GM18526 (cell line): ENCODE measurements around the gene PARP11.

Experiments used
- POLR2A ChIP-seq: IDR thresholded peaks from 3 replicates; pipeline ENCODE4 v1.6.1; 2011; ENCODE audit not compliant: insufficient read length; ENCODE audit errors: extremely low read depth

PARP11 gene

DNA sequence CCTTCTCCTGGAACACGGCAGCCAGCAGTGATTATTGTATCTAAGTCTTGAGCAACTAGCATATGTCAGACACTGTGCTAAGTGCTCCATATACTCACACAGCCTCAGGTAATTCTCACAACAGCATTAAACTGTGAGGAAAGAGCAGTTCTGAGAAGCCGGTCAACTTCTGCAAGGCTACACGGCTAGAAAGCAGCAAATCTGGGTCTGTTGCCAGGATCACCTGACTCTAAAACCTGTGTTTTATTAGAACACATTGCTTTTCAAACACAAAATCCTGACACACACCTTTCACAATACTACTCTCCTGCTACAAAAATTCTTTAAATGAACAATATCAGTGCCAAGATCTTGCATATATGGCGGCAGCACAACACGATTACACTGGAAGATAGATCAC, 70.5 kb downstream of the PARP11 start:
- no peak for TF ChIP-seq POLR2A

DNA sequence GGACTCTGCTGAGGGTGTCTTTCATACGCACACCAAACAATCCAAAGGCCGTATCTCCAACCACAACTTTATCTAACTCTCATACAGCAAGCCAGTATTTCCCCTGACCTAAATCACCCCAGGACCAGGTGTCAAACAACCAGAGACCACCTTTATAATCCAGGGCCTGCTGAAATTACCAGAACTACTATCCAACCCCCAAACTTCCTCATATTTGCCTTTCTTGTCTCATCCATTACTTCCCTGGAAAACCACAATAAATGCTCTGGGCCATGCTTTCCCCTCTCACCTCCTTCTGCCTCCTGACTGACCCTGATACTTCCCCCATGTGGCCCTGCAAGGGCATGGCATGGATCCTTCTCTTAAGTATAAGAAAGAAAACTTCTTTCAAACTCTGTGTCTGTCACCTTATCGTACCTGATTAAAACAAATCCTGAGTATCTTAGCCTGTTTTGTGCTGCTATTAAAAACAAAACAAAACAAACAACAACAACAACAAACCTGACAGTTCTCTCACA, 75.6 kb downstream of the PARP11 start:
- TF ChIP-seq POLR2A, result no peak

DNA sequence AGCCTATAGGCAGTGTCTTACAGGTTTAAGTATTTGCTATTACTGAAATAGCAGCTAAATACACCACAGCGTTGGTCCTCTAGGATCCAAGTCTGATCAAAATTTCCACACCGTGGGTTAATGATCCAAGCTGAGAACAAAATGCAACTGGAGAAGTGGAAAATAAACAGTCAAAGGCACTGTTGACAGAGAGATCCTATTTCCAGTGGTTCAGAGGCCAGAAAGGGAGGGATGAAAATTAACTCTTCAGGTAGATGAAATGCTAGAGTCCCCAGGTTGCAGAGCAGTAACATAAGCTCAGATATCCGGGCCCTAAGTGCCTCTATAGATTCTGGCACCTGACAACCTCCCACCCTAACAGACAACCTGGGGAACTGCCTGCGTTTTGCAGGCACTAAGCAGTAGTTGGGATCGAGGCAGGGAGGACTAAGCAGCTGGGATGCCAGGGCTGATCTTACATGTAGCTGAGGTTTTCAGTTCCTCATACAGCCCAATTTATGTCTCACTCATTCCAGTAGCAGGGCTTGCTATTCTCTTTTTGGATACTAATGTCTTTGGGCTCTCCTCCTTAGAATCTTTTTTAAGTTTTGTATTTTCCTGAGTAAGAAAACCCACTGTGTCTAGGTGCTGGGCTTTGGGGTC, 77.6 kb downstream of the PARP11 start:
- no peak for TF ChIP-seq POLR2A

DNA sequence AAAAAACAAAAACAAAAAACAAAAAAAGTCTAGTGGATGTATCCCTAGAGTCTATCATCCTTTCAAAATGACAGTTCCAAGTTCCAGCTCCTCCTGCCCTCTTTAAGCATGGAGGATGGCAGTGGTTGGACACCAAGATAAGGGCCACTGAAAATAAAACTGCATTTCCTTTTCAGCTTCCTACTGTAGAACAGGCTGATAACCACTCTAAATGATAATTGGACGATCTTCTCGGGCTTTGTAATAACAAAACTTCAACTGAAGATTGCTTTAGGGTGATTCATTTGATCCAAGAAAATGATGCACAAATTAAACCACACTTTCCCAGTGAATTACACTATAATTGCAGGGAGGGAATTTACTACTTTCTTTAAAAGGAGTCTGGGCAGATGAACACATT, 78.1 kb downstream of the PARP11 start:
- TF ChIP-seq POLR2A, result no peak

DNA sequence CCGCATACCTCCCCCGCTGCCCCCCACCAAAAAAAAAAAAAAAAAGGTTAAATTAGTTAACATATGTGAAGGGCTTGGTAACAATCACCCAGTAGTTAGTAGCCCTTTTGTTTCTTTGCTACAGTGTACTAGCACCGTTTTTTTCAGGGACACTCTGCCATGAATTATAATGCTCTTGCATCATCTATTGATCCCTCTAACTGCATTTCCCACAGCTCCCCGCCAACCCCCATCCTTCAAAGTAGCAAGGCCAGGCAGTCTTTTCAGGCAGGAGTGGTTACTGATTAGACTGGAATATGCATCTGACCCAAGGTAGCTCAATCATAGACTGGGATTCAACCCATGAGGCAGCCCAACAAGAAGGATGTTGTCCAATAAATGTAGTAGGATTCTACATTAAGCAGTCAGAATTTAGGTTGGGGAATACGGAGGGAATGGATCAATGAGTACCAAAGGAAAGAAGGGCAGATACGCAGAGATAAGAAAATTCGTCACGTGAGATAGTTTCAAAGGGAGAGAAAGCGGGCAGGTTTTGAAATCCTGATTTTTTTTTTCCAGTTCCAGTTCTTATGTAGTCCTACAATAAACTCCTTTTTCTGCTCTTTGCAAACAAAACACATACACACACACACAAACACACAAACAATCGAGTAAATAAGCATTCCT, 80.4 kb downstream of the PARP11 start:
- no peak for TF ChIP-seq POLR2A

DNA sequence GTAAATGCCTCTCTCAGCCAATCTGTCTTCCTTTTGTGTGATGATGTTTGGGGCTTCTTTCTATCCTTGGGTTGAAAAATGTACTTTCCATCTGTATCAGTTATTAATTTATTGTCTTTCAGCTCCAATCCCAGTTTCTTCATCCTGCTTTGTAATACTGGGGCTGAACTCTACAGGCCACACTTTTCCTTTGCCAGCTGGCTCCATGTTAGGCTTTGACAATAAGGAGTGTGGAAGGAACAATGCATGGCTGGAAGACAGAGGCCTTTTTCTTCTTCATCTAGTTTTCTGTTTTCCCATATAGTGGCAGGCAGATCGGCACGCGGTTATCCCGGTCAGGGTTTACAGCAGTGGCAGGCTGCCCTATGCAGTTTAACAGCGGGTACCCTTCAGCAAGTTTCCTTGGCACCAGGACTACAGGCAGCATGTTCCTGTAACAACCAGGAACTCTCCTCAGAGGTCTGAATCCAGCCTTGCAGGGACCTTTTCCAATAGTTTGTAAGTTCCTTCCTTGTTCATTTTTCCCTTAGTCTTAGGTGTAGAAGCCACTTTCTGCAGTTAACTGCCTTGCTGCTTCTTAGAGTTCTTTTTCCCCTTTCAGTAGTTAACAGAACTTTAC, 81.8 kb downstream of the PARP11 start:
- no peak for TF ChIP-seq POLR2A

DNA sequence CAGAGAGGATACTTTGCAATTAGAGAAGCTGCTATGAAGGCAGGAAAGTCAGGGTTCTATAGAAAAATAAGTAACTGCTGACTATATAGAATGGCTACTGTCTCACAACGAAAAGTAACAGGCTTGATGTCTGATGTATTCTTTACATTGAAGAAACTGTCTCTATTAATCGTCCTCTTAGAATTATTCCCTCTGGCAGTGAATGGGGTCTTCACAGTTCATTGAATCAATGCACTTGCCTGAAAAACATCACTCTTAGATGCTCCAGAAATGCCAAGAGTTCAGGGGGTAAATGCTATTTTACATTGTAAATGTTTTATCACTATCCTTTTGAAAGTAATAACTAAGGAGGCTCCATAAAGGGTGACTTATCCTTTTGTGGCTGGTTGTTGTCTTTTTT, 82.6 kb downstream of the PARP11 start:
- TF ChIP-seq POLR2A, result no peak

DNA sequence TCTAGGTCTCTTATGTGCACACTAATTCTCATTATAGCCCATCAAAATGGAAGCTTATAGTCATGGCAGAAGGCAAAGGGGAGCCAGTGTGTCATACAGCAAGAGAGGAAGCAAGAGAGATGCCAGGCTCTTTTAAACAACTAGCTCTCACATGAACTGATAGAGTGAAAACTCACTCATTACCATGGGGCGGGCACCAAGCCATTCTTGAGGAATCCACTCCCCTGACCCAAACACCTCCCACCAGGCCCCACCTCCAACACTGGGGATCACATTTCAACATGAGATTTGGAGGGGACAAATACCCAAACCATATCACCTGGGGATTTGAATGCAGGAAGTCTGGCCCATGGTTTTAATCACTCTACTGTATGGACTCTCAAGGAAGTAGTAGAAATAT, 83.4 kb downstream of the PARP11 start:
- no peak for TF ChIP-seq POLR2A

DNA sequence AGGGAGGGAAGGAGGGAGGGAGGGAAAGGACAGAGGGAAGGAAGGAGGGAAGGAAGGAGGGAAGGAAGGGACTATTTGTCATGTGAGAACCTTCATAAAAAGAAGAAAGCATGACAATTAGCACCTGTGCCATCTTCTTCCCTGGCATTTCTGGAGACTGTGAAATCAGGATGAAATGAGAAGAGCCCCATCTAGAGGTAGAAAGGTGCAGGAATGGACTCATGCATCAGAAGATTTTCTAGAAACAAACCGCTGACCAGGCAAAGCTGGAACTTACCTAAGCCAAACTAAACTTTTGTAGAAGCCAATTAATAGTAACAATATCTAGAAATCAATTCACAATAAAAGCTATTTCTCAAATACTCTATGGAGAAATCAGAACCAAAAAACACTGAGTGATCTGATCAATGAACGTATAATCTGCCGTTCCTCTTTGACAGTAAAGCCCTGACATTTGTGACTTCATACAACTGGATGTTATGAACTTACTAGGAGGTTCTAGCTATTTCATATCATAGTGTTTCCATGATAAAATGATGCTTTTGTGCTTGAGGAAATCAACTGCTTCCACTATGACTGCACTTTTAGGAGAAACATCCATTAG, 95.9 kb downstream of the PARP11 start:
- no peak for TF ChIP-seq POLR2A

DNA sequence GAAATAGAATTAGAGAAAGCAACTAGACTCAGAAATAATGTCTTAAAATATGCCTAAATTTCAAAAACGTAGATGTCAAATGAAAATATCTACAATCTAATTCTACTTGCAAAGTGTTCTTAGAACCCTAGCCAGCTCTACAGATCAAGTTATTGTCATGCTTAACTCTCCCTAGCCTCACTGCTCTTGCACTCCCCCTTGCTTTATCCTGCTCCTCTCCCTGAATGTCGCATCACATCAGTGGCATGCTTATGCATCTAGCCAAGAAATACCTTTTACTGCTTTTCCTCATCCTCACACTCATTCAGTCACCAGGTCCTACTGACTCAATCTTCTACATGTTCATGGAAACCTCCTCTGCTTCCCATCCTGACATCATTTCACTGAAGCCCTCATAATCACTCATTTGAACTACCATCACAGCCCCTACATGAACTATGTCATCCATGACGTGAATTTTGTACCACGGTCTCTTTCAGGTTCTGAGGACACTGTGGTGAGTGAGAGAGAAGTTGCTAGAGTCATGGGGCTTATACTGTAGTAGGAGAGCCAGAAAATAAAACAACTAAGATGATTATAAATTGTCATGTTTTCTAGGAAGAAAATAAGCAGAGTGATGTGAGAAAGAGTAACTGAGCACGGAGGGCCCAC, 97.7 kb downstream of the PARP11 start:
- TF ChIP-seq POLR2A, result no peak

DNA sequence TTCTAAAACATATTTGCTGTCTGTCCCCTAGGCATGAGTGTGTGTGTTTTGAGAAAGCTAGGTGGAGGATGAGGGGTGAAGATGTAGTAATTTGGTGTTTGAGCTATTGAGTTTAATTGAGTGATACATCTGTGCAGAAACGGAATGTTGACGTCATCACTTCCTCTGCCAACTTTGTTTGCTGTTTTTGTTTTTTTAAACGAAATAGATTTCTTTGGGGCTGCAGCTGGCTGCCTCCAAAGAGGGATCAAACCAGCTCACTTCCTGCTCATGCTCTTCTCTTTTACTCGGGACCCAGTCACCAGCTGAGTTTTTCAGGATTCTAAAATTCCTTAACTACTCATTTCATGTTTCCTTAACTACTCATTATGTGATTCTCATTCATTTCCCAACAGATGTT, 100.8 kb downstream of the PARP11 start:
- TF ChIP-seq POLR2A, result no peak

DNA sequence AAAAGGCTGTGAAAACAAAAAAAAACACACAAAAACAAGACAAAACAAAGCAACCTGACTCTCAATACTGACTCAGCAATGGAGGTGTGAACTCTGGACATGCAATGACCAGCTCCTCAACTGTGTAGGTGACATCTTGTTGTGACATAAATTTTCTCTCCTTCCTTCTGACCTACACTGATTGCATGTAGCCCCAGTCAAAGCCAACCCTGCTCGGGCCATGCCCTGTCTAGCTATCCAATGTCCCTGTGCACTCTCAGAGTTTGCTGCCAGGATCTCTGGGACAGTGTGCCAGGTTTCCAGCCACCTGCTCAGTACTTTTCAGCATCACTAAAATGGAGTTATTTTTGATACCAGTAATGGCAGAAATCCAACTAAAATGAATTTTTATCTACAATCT, 101.3 kb downstream of the PARP11 start:
- no peak for TF ChIP-seq POLR2A

DNA sequence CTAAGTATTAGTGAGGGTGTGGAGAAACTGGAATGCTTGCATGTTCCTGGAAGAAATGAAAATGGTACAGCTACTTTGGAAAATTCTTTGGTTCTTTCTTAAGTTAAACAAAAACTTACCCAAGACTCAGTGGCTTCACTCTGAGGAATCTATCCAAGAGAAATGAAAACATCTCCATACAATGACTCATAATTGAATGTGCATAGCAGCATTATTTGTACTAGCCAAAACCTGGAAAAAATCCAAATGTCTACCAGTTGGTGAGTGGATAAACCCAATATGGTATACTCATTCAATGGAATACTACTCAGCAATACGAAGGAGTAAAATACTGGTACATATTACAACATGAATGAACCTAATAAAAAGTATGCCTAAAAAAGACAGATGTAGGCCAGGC, 102.3 kb downstream of the PARP11 start:
- TF ChIP-seq POLR2A, result no peak

DNA sequence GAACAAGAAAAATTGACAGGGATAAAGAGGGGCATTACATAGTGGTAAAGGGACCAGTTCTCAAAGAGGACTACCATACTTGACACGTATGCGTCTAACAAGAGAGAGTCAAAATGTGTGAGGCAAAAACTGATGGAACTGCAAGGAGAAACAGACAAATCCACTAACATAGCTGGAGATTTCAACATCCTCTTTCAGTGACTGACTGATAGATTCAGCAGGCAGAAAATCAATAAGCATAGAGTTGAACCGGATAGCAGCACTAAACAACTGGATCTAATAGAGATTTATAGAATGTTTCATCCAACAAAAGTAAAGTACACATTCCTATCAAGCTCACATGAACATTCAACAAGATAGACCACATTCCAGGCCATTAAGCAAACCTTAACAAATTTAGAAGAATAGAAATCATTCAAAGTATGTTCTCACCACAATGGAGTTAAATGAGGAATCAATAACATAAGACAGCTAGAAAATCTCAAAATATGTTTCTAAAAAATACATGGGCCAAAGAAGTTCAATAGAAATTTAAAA, 104.2 kb downstream of the PARP11 start:
- no peak for TF ChIP-seq POLR2A

DNA sequence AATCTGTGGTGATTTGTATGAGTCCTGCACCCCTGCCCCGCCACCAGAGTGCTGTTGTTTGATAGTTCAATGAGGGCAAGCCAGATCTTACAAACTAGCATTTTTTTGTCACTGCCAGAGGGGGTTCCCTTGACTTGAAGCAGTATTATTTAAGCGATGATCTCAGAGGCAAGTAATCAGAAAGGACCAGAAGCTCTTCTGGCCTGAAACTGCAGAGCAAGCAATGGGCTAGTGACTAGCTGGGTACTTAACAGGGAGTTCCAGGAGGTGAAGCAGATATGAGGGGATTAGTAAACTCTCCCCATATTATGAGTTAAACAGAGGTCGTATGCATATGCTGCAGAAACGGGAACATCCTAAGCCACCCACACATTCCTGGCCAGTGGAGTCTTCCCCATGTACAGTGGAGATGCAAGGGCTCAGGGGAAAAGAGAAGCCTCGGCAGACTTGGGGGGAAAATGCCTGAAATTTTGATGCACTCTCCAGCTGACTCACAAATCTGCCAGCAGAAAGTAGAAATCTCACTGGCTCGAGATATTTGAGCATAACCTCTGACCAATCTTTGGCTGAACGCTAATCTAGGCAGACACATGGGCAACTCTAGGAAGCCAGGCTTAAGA, 112.0 kb downstream of the PARP11 start:
- TF ChIP-seq POLR2A, result no peak

DNA sequence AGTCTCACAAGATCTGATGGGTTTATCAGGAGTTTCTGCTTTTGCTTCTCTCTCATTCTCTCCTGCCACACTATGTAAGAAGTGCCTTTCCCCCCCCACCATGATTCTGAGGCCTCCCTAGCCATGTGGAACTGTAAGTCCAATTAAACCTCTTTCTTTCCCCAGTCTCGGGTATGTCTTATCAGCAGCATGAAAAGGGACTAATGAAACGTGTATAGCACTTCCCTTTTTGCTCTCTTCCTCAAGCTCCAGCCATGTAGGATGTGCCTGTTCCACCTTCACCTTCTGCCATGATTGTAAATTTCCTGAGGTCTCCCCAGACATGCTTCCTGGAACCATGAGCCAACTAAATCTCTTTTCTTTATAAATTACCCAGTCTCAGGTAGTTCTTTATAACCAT, 113.3 kb downstream of the PARP11 start:
- TF ChIP-seq POLR2A, result no peak
